WI38 (cell line): ENCODE data around the gene APOO.

Source experiments
- H3K4me3 ChIP-seq: 2 replicates; pipeline ENCODE4 v1.5.1; 2011; ENCODE audit warnings: low read depth, mild to moderate bottlenecking, control low read depth, low read length
- CTCF ChIP-seq: IDR thresholded peaks from 2 replicates; pipeline ENCODE4 v1.5.1; 2012; ENCODE audit warnings: low read depth, mild to moderate bottlenecking, control low read depth, low read length

Gene APOO

GRCh38 chrX:23844502-23845138, 63.1 kb downstream of the APOO start:
- H3K4me3 ChIP-seq = no peak overlapping the region
- TF ChIP-seq CTCF = no peak

- no peak overlapping the region for H3K4me3 ChIP-seq
- no peak for TF ChIP-seq CTCF
Observed at GRCh38 chrX:23841847-23842522, 65.8 kb downstream of the APOO start.

GRCh38 chrX:23840674-23841073, 67.1 kb downstream of the APOO start:
- H3K4me3 ChIP-seq = no peak overlapping the region
- no peak for TF ChIP-seq CTCF

GRCh38 chrX:23838953-23839352, 68.8 kb downstream of the APOO start:
- no peak for TF ChIP-seq CTCF
- no peak overlapping the region for H3K4me3 ChIP-seq

- TF ChIP-seq CTCF = no peak
Observed at GRCh38 chrX:23832721-23833120, 75.0 kb downstream of the APOO start.

GRCh38 chrX:23828881-23829280, 78.9 kb downstream of the APOO start:
- no peak overlapping the region for H3K4me3 ChIP-seq
- no peak for TF ChIP-seq CTCF

More at GRCh38 chrX:23832721-23833120, 75.0 kb downstream of the APOO start:
- H3K4me3 ChIP-seq = no peak overlapping the region

- no peak overlapping the region for H3K4me3 ChIP-seq
- no peak for TF ChIP-seq CTCF
Observed at GRCh38 chrX:23826653-23827052, 81.1 kb downstream of the APOO start.
